Measurements from ENCODE around the gene KCNH8. TPM values are rescaled to one million over a fixed set of nuclear protein-coding genes. Genes with fewer than 3 reads are reported as not detected.

KCNH8 gene
- total and polyA plus RNA-seq, 2 of the 4 experiments (the other 2 are of a cell fraction): not detected

DNA sequence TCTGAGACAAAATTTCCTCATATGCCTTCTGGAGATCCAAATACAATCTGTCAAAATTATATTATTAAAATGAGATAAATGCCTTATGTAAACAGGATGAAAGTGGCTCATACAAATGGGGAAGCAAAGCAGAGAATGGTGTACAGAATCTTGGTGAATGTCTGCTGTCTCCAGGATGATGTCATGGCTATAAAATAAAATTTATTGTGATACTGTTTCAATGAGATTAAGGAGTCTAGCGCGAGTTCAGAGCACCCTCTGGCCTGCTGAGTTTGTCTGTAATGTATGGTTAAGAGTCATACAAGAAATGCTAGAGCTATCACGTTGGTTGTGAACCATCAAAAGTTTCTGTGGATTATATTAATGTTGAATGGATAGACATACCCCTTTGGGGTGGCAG is 426.0 kb downstream of the KCNH8 start:
- H2AFZ ChIP-seq (replicated peaks; ENCODE audit: low read length, poor library complexity): no peak overlapping the region
- no peak overlapping the region for H3K14ac ChIP-seq (replicated peaks; ENCODE audit: low read depth, low read length)
- no peaks in the 10 kb centered on the region for H3K9me1 ChIP-seq (ENCODE audit: insufficient read depth, low read length)
- H2AK9ac ChIP-seq (replicated peaks; ENCODE audit: low read depth, low read length, poor library complexity): no peak overlapping the region
- H2BK120ac ChIP-seq (ENCODE audit: low read depth, low read length): no peak overlapping the region
- H2BK15ac ChIP-seq (ENCODE audit: low read depth, low read length): no peak overlapping the region
- no peak overlapping the region for H3K23ac ChIP-seq (ENCODE audit: low read depth, low read length)
- no peaks in the 10 kb centered on the region for H3K4me1 ChIP-seq (ENCODE audit: control insufficient read depth, insufficient read depth, low read length)
- H3K9me3 ChIP-seq (ENCODE audit: control insufficient read depth, insufficient read depth, low read length): peaks cover 5% of the 10 kb centered on the region
- intact Hi-C loops (cut with micrococcal nuclease): no loop called here
- no peak overlapping the region for H2AK5ac ChIP-seq (ENCODE audit: low read depth, low read length)
- no peak overlapping the region for H4K5ac ChIP-seq (ENCODE audit: low read depth, low read length)
- H3K27me3 ChIP-seq (ENCODE audit: control insufficient read depth, insufficient read depth, low read length): no peaks in the 10 kb centered on the region
- no peak overlapping the region for H3K56ac ChIP-seq (ENCODE audit: extremely low read depth, insufficient read depth, low read length)
- H3K4me3 ChIP-seq (ENCODE audit: insufficient read depth, low read depth, low read length): no peak overlapping the region
- H4K91ac ChIP-seq (ENCODE audit: insufficient read depth, low read depth, low read length): no peak overlapping the region
- H3K4me2 ChIP-seq (ENCODE audit: low read depth, low read length): no peak overlapping the region
- H3K18ac ChIP-seq (ENCODE audit: low read depth, low read length): no peak overlapping the region
- H3K4ac ChIP-seq (ENCODE audit: low read depth, low read length): no peak overlapping the region
- H4K8ac ChIP-seq (ENCODE audit: low read depth in 2 of 2, low read length in 2 of 2): no peak overlapping the region
- no peaks in the 10 kb centered on the region for H3K79me1 ChIP-seq (ENCODE audit: low read depth in 1 of 2, low read length in 2 of 2)
- no peak overlapping the region for H2BK5ac ChIP-seq (ENCODE audit: low read depth, low read length, poor library complexity, severe bottlenecking)
- H3K9ac ChIP-seq (ENCODE audit: low read depth, low read length): no peak overlapping the region
- BruUV-seq (replicated peaks): no TSS peak
- DNase-seq: no peak
- ChIA-PET POLR2A (ENCODE audit: unreplicated experiment) (no interaction called here), CTCF (no interaction called here)
- no CpG with 5 or more reads among the region's 3 CpGs for WGBS, 2 experiments (ENCODE audit: extremely low coverage in 2 of 2, insufficient read length in 1 of 2)
- H2BK20ac ChIP-seq (ENCODE audit: low read depth, low read length): no peak overlapping the region
- dilution Hi-C loops (cut with HindIII; ENCODE audit: low sequenced_read_pairs, unreplicated experiment): no loop called here
- no peak for ATAC-seq (ENCODE audit: low read depth)
- in situ Hi-C loops (cut with MboI; ENCODE audit: low sequenced_read_pairs): no loop called here
- no peak for TF ChIP-seq RAD21 (IDR thresholded peaks at IDR 0.05; ENCODE audit: low read length)
- no peak for TF ChIP-seq MAZ (IDR thresholded peaks at IDR 0.05; ENCODE audit: borderline replicate concordance, low read depth, low read length)
- no peak for TF ChIP-seq CEBPB (IDR thresholded peaks at IDR 0.05; ENCODE audit: low read depth, low read length)
- TF ChIP-seq NFE2L2 (IDR thresholded peaks at IDR 0.05; ENCODE audit: low read depth, low read length): no peak
- TF ChIP-seq RCOR1 (IDR thresholded peaks at IDR 0.05; ENCODE audit: insufficient replicate concordance, low read length): no peak
- no peak for TF ChIP-seq MXI1 (IDR thresholded peaks at IDR 0.05; ENCODE audit: borderline replicate concordance, low read depth, low read length)
- no peak for TF ChIP-seq BHLHE40 (IDR thresholded peaks at IDR 0.05; ENCODE audit: low read depth, low read length)
- no peak for TF ChIP-seq SMC3 (IDR thresholded peaks at IDR 0.05; ENCODE audit: low read depth, low read length)
- TF ChIP-seq CHD1 (IDR thresholded peaks at IDR 0.05; ENCODE audit: low read depth, low read length): no peak
- TF ChIP-seq POLR2A (IDR thresholded peaks at IDR 0.05; ENCODE audit: low read depth, low read length): no peak
- TF ChIP-seq MAFK (IDR thresholded peaks at IDR 0.05; ENCODE audit: low read depth, low read length): no peak
- no peak for TF ChIP-seq FOS (IDR thresholded peaks at IDR 0.05; ENCODE audit: low read depth, low read length)
- TF ChIP-seq, protein P1, sequence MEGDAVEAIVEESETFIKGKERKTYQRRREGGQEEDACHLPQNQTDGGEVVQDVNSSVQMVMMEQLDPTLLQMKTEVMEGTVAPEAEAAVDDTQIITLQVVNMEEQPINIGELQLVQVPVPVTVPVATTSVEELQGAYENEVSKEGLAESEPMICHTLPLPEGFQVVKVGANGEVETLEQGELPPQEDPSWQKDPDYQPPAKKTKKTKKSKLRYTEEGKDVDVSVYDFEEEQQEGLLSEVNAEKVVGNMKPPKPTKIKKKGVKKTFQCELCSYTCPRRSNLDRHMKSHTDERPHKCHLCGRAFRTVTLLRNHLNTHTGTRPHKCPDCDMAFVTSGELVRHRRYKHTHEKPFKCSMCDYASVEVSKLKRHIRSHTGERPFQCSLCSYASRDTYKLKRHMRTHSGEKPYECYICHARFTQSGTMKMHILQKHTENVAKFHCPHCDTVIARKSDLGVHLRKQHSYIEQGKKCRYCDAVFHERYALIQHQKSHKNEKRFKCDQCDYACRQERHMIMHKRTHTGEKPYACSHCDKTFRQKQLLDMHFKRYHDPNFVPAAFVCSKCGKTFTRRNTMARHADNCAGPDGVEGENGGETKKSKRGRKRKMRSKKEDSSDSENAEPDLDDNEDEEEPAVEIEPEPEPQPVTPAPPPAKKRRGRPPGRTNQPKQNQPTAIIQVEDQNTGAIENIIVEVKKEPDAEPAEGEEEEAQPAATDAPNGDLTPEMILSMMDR (conservative IDR thresholded peaks at IDR 0.05; ENCODE audit: low read depth, low read length): no peak
- no peak for TF ChIP-seq RFX5 (IDR thresholded peaks at IDR 0.05; ENCODE audit: low read depth, low read length)
- TF ChIP-seq, protein P2, sequence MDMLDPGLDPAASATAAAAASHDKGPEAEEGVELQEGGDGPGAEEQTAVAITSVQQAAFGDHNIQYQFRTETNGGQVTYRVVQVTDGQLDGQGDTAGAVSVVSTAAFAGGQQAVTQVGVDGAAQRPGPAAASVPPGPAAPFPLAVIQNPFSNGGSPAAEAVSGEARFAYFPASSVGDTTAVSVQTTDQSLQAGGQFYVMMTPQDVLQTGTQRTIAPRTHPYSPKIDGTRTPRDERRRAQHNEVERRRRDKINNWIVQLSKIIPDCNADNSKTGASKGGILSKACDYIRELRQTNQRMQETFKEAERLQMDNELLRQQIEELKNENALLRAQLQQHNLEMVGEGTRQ (IDR thresholded peaks at IDR 0.05; ENCODE audit: low read depth, low read length): no peak
- no peak overlapping the region for H3K27ac ChIP-seq (ENCODE audit: insufficient read depth, low read length)
- no peaks in the 10 kb centered on the region for H4K20me1 ChIP-seq (ENCODE audit: insufficient read depth, low read length)
- H3K36me3 ChIP-seq (ENCODE audit: control insufficient read depth, insufficient read depth, low read length): no peaks in the 10 kb centered on the region
